H9 (cell line): ENCODE results near the gene PTPN13. TPM values are rescaled to one million over a fixed set of nuclear protein-coding genes. Genes with fewer than 3 reads are reported as not detected.

ENCODE experiments used
- DNase-seq: peaks from one replicate; pipeline ENCODE4 v3.0.0-alpha.2; 2017
- H2AFZ ChIP-seq: one replicate; pipeline ENCODE4 v1.6.1; 2013; ENCODE audit warnings: mild to moderate bottlenecking, low read length, control low read depth, moderate library complexity
- H2AK5ac ChIP-seq: 2 replicates; pipeline ENCODE4 v1.6.1; 2013; ENCODE audit warnings: low read length, control low read depth, mixed read lengths; ENCODE audit not compliant: insufficient read length
- H2BK120ac ChIP-seq: one replicate; pipeline ENCODE4 v1.6.1; 2013; ENCODE audit warnings: low read depth, mild to moderate bottlenecking, low read length, control low read depth, inconsistent platforms; ENCODE audit not compliant: poor library complexity, severe bottlenecking
- H2BK12ac ChIP-seq: 2 replicates; pipeline ENCODE4 v1.6.1; 2013; ENCODE audit warnings: low read length, control low read depth, mixed read lengths, low read depth; ENCODE audit not compliant: insufficient read length
- H2BK15ac ChIP-seq: 2 replicates; pipeline ENCODE4 v1.6.1; 2013; ENCODE audit warnings: low read depth, low read length, control low read depth
- H2BK20ac ChIP-seq: one replicate; pipeline ENCODE4 v1.6.1; 2013; ENCODE audit warnings: low read depth, mild to moderate bottlenecking, low read length, control low read depth, inconsistent platforms; ENCODE audit not compliant: poor library complexity, severe bottlenecking
- H2BK5ac ChIP-seq: 2 replicates; pipeline ENCODE4 v1.6.1; 2013; ENCODE audit warnings: low read length, control low read depth, mixed read lengths; ENCODE audit not compliant: insufficient read length
- H3K14ac ChIP-seq: 2 replicates; pipeline ENCODE4 v1.6.1; 2013; ENCODE audit warnings: low read length, control low read depth; ENCODE audit not compliant: insufficient read depth
- H3K18ac ChIP-seq: 2 replicates; pipeline ENCODE4 v1.6.1; 2013; ENCODE audit warnings: low read depth, mild to moderate bottlenecking, mixed read lengths, low read length, control low read depth; ENCODE audit not compliant: insufficient read length
- H3K23ac ChIP-seq: 2 replicates; pipeline ENCODE4 v1.6.1; 2013; ENCODE audit warnings: low read length, control low read depth, mixed read lengths, low read depth; ENCODE audit not compliant: insufficient read length
- H3K23me2 ChIP-seq: 2 replicates; pipeline ENCODE4 v1.6.1; 2013; ENCODE audit warnings: low read depth, mild to moderate bottlenecking, mixed read lengths, low read length, control low read depth; ENCODE audit not compliant: insufficient read length, poor library complexity, severe bottlenecking
- H3K27ac ChIP-seq: 2 replicates; pipeline ENCODE4 v1.5.1; 2013; ENCODE audit warnings: low read length, control low read depth, mixed read lengths, low read depth; ENCODE audit not compliant: insufficient read length
- H3K27me3 ChIP-seq: 2 replicates; pipeline ENCODE4 v1.6.1; 2013; ENCODE audit warnings: low read length, control low read depth, inconsistent platforms; ENCODE audit not compliant: insufficient read depth
- H3K4ac ChIP-seq: 2 replicates; pipeline ENCODE4 v1.6.1; 2013; ENCODE audit warnings: low read depth, mild to moderate bottlenecking, control low read depth, inconsistent platforms, low read length, moderate library complexity
- H3K4me1 ChIP-seq: 2 replicates; pipeline ENCODE4 v1.6.1; 2013; ENCODE audit warnings: low read length, control low read depth, inconsistent platforms; ENCODE audit not compliant: insufficient read depth
- H3K4me2 ChIP-seq: 2 replicates; pipeline ENCODE4 v1.6.1; 2013; ENCODE audit warnings: low read length, control low read depth, mixed read lengths; ENCODE audit not compliant: insufficient read length, insufficient read depth
- H3K56ac ChIP-seq: 2 replicates; pipeline ENCODE4 v1.6.1; 2013; ENCODE audit warnings: low read depth, mild to moderate bottlenecking, mixed read lengths, low read length, control low read depth; ENCODE audit not compliant: insufficient read length
- H3K79me1 ChIP-seq: 2 replicates; pipeline ENCODE4 v1.6.1; 2013; ENCODE audit warnings: low read depth, mild to moderate bottlenecking, moderate library complexity, low read length, control low read depth, inconsistent platforms; ENCODE audit not compliant: insufficient read depth, poor library complexity, severe bottlenecking
- H3K79me2 ChIP-seq: 2 replicates; pipeline ENCODE4 v1.6.1; 2013; ENCODE audit warnings: low read length, control low read depth, inconsistent platforms; ENCODE audit not compliant: insufficient read depth
- H3K9ac ChIP-seq: 2 replicates; pipeline ENCODE4 v1.6.1; 2013; ENCODE audit warnings: low read length, control low read depth, mixed read lengths; ENCODE audit not compliant: insufficient read length; ENCODE audit errors: extremely low read depth
- H3K9me3 ChIP-seq: one replicate; pipeline ENCODE4 v1.6.1; 2013; ENCODE audit warnings: low read depth, low read length, inconsistent platforms; ENCODE audit not compliant: control insufficient read depth
- H3T11ph ChIP-seq: one replicate; pipeline ENCODE4 v1.6.1; 2013; ENCODE audit warnings: mild to moderate bottlenecking, low read length, control low read depth, inconsistent platforms
- H4K20me1 ChIP-seq: one replicate; pipeline ENCODE4 v1.6.1; 2013; ENCODE audit not compliant: control insufficient read depth, insufficient read length, insufficient read depth
- H4K5ac ChIP-seq: 2 replicates; pipeline ENCODE4 v1.6.1; 2013; ENCODE audit warnings: low read depth, mild to moderate bottlenecking, mixed read lengths, low read length, control low read depth; ENCODE audit not compliant: insufficient read length
- H4K8ac ChIP-seq: replicated peaks from 2 replicates; pipeline ENCODE4 v1.6.1; 2013; ENCODE audit warnings: low read length, control low read depth, mixed read lengths, low read depth; ENCODE audit not compliant: insufficient read length
- H4K91ac ChIP-seq: 2 replicates; pipeline ENCODE4 v1.6.1; 2013; ENCODE audit warnings: low read depth, mild to moderate bottlenecking, moderate library complexity, mixed read lengths, low read length, control low read depth; ENCODE audit not compliant: insufficient read length
- H3K27ac Mint-ChIP-seq, 3 experiments: 2 replicates in 2 of 3; 3 replicates in 1 of 3; pipeline ENCODE4 v1.8.0; 2020 to 2021; ENCODE audit warnings: mixed read lengths in 3 of 3, mild to moderate bottlenecking in 1 of 3, moderate library complexity in 1 of 3
- H3K27me3 Mint-ChIP-seq: 2 replicates; pipeline ENCODE4 v1.8.0; 2021; ENCODE audit warnings: low read depth, mild to moderate bottlenecking, moderate library complexity, mixed read lengths
- H3K36me3 Mint-ChIP-seq, 3 experiments: 2 replicates in 2 of 3; 3 replicates in 1 of 3; pipeline ENCODE4 v1.8.0; 2020 to 2021; ENCODE audit warnings: low read depth in 3 of 3, mixed read lengths in 3 of 3; ENCODE audit not compliant: insufficient read depth in 1 of 3
- H3K4me1 Mint-ChIP-seq, 2 experiments: 2 replicates each; pipeline ENCODE4 v1.8.0; 2020; ENCODE audit warnings: mixed read lengths in 2 of 2
- H3K4me3 Mint-ChIP-seq, 2 experiments: 2 replicates in 1 of 2; 3 replicates in 1 of 2; pipeline ENCODE4 v1.8.0; 2020 to 2021; ENCODE audit warnings: mild to moderate bottlenecking in 2 of 2, mixed read lengths in 2 of 2, moderate library complexity in 1 of 2
- H3K9me3 Mint-ChIP-seq, 2 experiments: 2 replicates in 1 of 2; 3 replicates in 1 of 2; pipeline ENCODE4 v1.8.0; 2020; ENCODE audit warnings: mild to moderate bottlenecking in 2 of 2, mixed read lengths in 2 of 2, moderate library complexity in 1 of 2
- WGBS: extraction: QIAGEN DNeasy Blood & Tissue Kit; methylation state at CpG from one replicate; pipeline ENCODE4 v1.1.7; 2013; ENCODE audit warnings: missing lambda C conversion rate, low lambda C conversion rate, mixed read lengths; ENCODE audit not compliant: insufficient read length; ENCODE audit errors: extremely low coverage; 5-methylcytosine and 5-hydroxymethylcytosine counted together
- total RNA-seq: library from RNA; stranded (reverse); gene quantifications from 2 replicates; pipeline ENCODE4 v1.2.1, GENCODE V29; 2021
- TF ChIP-seq, protein P1 (sequence below): fragments of 200-600 bp; sonication (generic); conservative IDR thresholded peaks from 3 replicates; pipeline ENCODE4 v1.8.0; 2021; ENCODE audit warnings: antibody characterized with exemption, mild to moderate bottlenecking

PTPN13 gene
- total RNA-seq, 1 experiment from 2014 or later: 34.9 TPM

GRCh38 chr4:86644892-86645291, 50.8 kb downstream of the PTPN13 start:
- peaks cover 21 to 38% (median 37%) of the 10 kb centered on the region in 3 experiments for H3K36me3 Mint-ChIP-seq
- 0 out of 7 replicates have a peak overlapping the region, but pooled peaks of 1 of the 3 experiments have one; percentile 35 for H3K27ac Mint-ChIP-seq

More at GRCh38 chr4:86644892-86645291, 50.8 kb downstream of the PTPN13 start:
- Histone ChIP-seq H4K91ac (no peak overlapping the region), H2AFZ (no peak overlapping the region), H3K23ac (no peak overlapping the region), H3K4me2 (no peak overlapping the region), H3K23me2 (no peaks in the 10 kb centered on the region), H3K79me2 (no peaks in the 10 kb centered on the region), H3K27me3 (no peaks in the 10 kb centered on the region), H3K79me1 (peaks cover 2% of the 10 kb centered on the region), H3K14ac (no peak overlapping the region), H4K8ac (no peak overlapping the region), H4K5ac (no peak overlapping the region), H3K4ac (no peak overlapping the region), H2BK20ac (no peak overlapping the region), H2BK120ac (no peak overlapping the region), H3K9ac (no peak overlapping the region), H3T11ph (no peak overlapping the region), H3K9me3 (no peaks in the 10 kb centered on the region), H2AK5ac (no peak overlapping the region), H3K18ac (no peak overlapping the region), H2BK15ac (no peak overlapping the region), H3K56ac (no peak overlapping the region), H3K4me1 (no peaks in the 10 kb centered on the region), H4K20me1 (no peaks in the 10 kb centered on the region), H2BK12ac (no peak overlapping the region), H2BK5ac (no peak overlapping the region), H3K27ac (no peak overlapping the region)
- Mint-ChIP-seq H3K9me3 (peaks cover 15 to 22% of the 10 kb centered on the region in 2 experiments), H3K4me3 (no peak overlapping the region; a peak in 1 of 5 replicates), H3K4me1 (peaks cover 1 to 5% of the 10 kb centered on the region in 2 experiments), H3K27me3 (no peaks in the 10 kb centered on the region)
- no peak for DNase-seq
- TF ChIP-seq, protein P1, sequence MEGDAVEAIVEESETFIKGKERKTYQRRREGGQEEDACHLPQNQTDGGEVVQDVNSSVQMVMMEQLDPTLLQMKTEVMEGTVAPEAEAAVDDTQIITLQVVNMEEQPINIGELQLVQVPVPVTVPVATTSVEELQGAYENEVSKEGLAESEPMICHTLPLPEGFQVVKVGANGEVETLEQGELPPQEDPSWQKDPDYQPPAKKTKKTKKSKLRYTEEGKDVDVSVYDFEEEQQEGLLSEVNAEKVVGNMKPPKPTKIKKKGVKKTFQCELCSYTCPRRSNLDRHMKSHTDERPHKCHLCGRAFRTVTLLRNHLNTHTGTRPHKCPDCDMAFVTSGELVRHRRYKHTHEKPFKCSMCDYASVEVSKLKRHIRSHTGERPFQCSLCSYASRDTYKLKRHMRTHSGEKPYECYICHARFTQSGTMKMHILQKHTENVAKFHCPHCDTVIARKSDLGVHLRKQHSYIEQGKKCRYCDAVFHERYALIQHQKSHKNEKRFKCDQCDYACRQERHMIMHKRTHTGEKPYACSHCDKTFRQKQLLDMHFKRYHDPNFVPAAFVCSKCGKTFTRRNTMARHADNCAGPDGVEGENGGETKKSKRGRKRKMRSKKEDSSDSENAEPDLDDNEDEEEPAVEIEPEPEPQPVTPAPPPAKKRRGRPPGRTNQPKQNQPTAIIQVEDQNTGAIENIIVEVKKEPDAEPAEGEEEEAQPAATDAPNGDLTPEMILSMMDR: no peak
- no CpG with 5 or more reads among the region's 8 CpGs for WGBS
